K562 (cell line): ENCODE measurements around the gene SMARCA4. TPM values are rescaled to one million over a fixed set of nuclear protein-coding genes. Genes with fewer than 3 reads are reported as not detected.

Experiments
- CBX3 ChIP-seq, 2 experiments: IDR thresholded peaks; 1 replicate in 1 of 2; 2 replicates in 1 of 2; pipeline ENCODE4 v1.6.1; 2012; ENCODE audit warnings: inconsistent platforms in 2 of 2, low read length in 2 of 2, borderline replicate concordance in 1 of 2, control low read depth in 1 of 2
- CSDE1 ChIP-seq, 2 experiments: fragments of 450-650 bp; IDR thresholded peaks; 2 replicates each; pipeline ENCODE4 v1.6.1; 2016; ENCODE audit warnings: mild to moderate bottlenecking in 1 of 2
- FOXJ2 ChIP-seq: fragments of 200-800 bp; sonication (Bioruptor generic); IDR thresholded peaks from 2 replicates; pipeline ENCODE4 v1.6.1; 2016; ENCODE audit warnings: missing genetic modification characterization, missing compliant biosample characterization
- KAT2B ChIP-seq: IDR thresholded peaks from one replicate; pipeline ENCODE4 v1.6.1; 2012; ENCODE audit warnings: low read depth, mild to moderate bottlenecking, control low read depth, inconsistent platforms, low read length, moderate library complexity
- KLF10 ChIP-seq: fragments of 250-450 bp; sonication (Bioruptor Pico); IDR thresholded peaks from 2 replicates; pipeline ENCODE4 v1.6.1; 2021; ENCODE audit warnings: matching md5 sums
- MCM7 ChIP-seq, 2 experiments: fragments of 450-650 bp; IDR thresholded peaks; 2 replicates each; pipeline ENCODE4 v1.6.1; 2016 to 2018
- MEF2D ChIP-seq: conservative IDR thresholded peaks from 2 replicates; pipeline ENCODE4 v1.6.1; 2016; ENCODE audit warnings: low read depth, missing genetic modification characterization, missing compliant biosample characterization
- NCOR1 ChIP-seq: fragments of 450-650 bp; IDR thresholded peaks from 2 replicates; pipeline ENCODE4 v1.6.1; 2016; ENCODE audit warnings: mild to moderate bottlenecking, moderate library complexity
- NFIX ChIP-seq: fragments of 250-450 bp; sonication (Bioruptor Pico); IDR thresholded peaks from 2 replicates; pipeline ENCODE4 v1.4.0; 2020; ENCODE audit warnings: low read depth, mild to moderate bottlenecking, moderate library complexity
- PRMT5 ChIP-seq: sonication (generic); formaldehyde crosslinking; IDR thresholded peaks from 2 replicates; pipeline ENCODE4 v1.5.0; 2020; ENCODE audit warnings: missing genetic modification reagents
- PTTG1 ChIP-seq: fragments of 450-650 bp; IDR thresholded peaks from 2 replicates; pipeline ENCODE4 v1.6.1; 2016; ENCODE audit warnings: low read depth, mild to moderate bottlenecking, missing genetic modification characterization, missing compliant biosample characterization
- RBM39 ChIP-seq: fragments of 200-400 bp; formaldehyde crosslinking; optimal IDR thresholded peaks from 2 replicates; pipeline ENCODE3; 2018; ENCODE audit warnings: low read depth, low read length
- SMARCE1 ChIP-seq: fragments of 450-650 bp; IDR thresholded peaks from 2 replicates; pipeline ENCODE4 v1.7.1; 2016; ENCODE audit warnings: mild to moderate bottlenecking
- STAG1 ChIP-seq: sonication (generic); formaldehyde crosslinking; IDR thresholded peaks from 2 replicates; pipeline ENCODE4 v1.5.0; 2020; ENCODE audit warnings: missing genetic modification reagents, borderline replicate concordance
- ZNF133 ChIP-seq: fragments of 250-450 bp; sonication (Bioruptor Pico); IDR thresholded peaks from 2 replicates; pipeline ENCODE4 v1.4.0; 2020; ENCODE audit warnings: mild to moderate bottlenecking
- polyA plus RNA-seq, 8 experiments: library from polyadenylated mRNA; depleted of rRNA in 4 of 8; stranded (reverse) in 5 of 8; unstranded in 3 of 8; fragments of >200 nt; fragmentation: Nextera tagmentation in 2 of 8; fragmentation: Illumina TruSeq in 1 of 8; extraction: Ambion mirVana in 2 of 8; extraction: Trizol in 1 of 8; gene quantifications; 2 replicates each; pipeline versions ENCODE4 v1.2.1 to v1.2.3, GENCODE V29; 2011 to 2014; ENCODE audit warnings: inconsistent platforms in 1 of 8, missing spikeins in 1 of 8
- total RNA-seq, 7 experiments: library from RNA; depleted of rRNA in 6 of 7; stranded (reverse); fragments of >200 nt in 6 of 7; fragmentation: Illumina TruSeq in 2 of 7; extraction: Trizol in 2 of 7; gene quantifications; 2 replicates each; pipeline versions ENCODE4 v1.2.1 to v1.2.3, GENCODE V29; 2011 to 2021; ENCODE audit warnings: low replicate concordance in 1 of 7
- TF ChIP-seq, protein P1 (sequence below): fragments of 250-450 bp; sonication (Bioruptor Pico); IDR thresholded peaks from 2 replicates; pipeline ENCODE4 v1.4.0; 2020
- TF ChIP-seq, protein P2 (sequence below): fragments of 250-450 bp; sonication (Bioruptor Pico); IDR thresholded peaks from 2 replicates; pipeline ENCODE4 v1.5.0; 2021; ENCODE audit warnings: mild to moderate bottlenecking, moderate library complexity
- TF ChIP-seq, protein P3 (sequence below): fragments of 450-650 bp; IDR thresholded peaks from 2 replicates; pipeline ENCODE4 v1.6.1; 2016; ENCODE audit warnings: borderline replicate concordance

SMARCA4 gene
- total and polyA plus RNA-seq, 9 of the 15 experiments (the other 6 are each of a cell fraction or from before 2014, with no cell fraction given), result 19.3 to 207 (median 52.1) TPM

DNA sequence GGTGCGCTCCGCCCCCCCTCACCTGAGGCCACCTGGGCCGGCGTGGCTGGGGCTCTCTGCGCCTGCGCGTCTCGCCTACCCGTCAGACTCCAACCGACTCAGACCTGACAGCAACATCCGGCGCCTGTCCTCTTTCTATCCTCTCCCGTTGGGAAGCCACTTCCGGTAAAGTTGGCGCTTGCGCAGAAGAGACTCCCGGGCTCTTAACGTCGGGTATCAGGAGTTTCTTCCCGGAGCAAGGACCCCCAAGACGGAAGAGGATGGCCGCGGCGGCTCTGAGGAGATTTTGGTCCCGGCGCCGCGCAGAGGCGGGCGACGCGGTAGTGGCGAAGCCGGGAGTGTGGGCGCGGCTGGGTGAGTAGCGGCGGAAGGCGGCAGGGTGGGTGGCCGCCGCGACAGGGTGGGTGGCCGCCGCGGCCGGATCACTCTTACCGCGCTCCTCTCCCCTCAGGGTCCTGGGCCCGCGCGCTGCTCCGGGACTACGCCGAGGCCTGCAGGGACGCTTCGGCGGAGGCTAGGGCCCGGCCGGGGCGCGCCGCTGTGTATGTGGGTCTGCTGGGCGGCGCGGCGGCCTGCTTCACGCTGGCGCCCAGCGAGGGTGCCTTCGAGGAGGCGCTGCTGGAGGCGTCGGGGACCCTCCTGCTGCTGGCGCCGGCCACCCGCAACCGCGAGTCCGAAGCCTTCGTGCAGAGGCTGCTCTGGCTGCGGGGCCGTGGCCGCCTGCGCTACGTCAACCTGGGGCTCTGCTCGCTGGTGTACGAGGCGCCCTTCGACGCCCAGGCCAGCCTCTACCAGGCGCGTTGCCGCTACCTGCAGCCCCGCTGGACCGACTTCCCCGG, 32.0 kb upstream of the SMARCA4 start, which contains the start of the genes TIMM29 and YIPF2 (continued):
- TF ChIP-seq, protein P1, sequence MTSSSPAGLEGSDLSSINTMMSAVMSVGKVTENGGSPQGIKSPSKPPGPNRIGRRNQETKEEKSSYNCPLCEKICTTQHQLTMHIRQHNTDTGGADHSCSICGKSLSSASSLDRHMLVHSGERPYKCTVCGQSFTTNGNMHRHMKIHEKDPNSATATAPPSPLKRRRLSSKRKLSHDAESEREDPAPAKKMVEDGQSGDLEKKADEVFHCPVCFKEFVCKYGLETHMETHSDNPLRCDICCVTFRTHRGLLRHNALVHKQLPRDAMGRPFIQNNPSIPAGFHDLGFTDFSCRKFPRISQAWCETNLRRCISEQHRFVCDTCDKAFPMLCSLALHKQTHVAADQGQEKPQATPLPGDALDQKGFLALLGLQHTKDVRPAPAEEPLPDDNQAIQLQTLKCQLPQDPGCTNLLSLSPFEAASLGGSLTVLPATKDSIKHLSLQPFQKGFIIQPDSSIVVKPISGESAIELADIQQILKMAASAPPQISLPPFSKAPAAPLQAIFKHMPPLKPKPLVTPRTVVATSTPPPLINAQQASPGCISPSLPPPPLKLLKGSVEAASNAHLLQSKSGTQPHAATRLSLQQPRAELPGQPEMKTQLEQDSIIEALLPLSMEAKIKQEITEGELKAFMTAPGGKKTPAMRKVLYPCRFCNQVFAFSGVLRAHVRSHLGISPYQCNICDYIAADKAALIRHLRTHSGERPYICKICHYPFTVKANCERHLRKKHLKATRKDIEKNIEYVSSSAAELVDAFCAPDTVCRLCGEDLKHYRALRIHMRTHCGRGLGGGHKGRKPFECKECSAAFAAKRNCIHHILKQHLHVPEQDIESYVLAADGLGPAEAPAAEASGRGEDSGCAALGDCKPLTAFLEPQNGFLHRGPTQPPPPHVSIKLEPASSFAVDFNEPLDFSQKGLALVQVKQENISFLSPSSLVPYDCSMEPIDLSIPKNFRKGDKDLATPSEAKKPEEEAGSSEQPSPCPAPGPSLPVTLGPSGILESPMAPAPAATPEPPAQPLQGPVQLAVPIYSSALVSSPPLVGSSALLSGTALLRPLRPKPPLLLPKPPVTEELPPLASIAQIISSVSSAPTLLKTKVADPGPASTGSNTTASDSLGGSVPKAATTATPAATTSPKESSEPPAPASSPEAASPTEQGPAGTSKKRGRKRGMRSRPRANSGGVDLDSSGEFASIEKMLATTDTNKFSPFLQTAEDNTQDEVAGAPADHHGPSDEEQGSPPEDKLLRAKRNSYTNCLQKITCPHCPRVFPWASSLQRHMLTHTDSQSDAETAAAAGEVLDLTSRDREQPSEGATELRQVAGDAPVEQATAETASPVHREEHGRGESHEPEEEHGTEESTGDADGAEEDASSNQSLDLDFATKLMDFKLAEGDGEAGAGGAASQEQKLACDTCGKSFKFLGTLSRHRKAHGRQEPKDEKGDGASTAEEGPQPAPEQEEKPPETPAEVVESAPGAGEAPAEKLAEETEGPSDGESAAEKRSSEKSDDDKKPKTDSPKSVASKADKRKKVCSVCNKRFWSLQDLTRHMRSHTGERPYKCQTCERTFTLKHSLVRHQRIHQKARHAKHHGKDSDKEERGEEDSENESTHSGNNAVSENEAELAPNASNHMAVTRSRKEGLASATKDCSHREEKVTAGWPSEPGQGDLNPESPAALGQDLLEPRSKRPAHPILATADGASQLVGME (CRISPR knock-in tag), result no peak
- TF ChIP-seq PRMT5 (no peak), NFIX (CRISPR knock-in tag) (no peak), MCM7 (IDR thresholded peaks at IDR 0.05) (no peak), NCOR1 (peak; percentile 49; the same call in 1 of the 2 replicates), PTTG1 (no peak), STAG1 (CRISPR knock-in tag) (no peak), RBM39 (no peak), SMARCE1 (no peak), MEF2D (tag) (no peak), CSDE1 (IDR thresholded peaks at IDR 0.05) (no peak), KLF10 (CRISPR knock-in tag) (no peak), KAT2B (no peak), FOXJ2 (tag) (no peak), CBX3 (IDR thresholded peaks at IDR 0.05; ENCODE audit: borderline replicate concordance in 1 of 2, low read length in 2 of 2) (peak in 1 of 2 experiments; percentile 61; a peak in 1 of 3 replicates), ZNF133 (CRISPR knock-in tag) (no peak)
- TF ChIP-seq, protein P2, sequence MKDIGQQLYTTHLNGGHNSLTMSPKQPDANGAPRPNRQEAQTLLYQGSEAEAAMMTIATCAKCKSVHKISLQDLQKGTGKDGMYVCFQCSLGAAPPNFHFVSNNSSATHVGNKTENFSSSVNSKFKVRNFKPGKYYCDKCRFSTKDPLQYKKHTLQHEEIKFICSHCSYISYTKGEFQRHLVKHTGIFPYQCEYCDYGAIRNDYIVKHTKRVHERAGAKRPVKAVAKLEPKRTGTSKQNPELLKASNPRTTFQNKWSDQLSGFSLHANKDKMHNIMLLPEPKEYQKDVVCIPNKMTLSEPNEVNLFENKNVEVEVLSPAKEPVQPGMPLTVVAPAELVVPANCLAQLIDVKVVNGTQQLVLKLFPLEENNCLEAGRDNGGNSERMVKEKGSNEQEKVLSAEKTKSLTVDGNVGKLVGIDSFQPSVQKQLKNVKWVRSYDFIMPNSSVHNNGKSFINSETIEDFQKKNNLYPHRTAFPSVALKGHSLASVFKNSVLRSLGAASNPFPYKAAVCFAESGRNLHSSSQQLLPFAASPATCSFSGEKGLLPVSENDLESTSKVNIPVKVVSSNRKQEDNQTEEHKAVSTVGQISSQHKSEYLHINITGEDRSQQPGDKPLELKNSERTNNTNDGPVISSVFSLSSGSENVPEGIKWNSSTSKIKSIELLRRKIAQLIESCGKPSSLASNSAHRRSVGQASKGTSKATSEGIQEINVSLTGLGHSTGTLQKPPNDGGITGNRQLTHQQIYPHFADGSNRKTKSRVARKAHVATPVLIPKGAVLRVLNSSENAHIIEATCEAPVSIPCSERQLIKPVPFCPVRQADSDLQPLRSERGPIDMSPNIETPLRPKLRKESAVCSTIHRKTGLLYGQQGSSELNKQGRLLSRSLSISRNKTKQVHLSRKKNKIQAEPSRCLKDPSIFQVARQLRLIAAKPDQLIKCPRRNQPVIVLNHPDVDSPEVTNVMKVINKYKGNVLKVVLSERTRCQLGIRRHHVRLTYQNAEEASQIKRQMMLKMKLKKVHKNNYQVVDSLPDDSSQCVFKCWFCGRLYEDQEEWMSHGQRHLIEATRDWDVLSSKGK (CRISPR knock-in tag), result no peak
- TF ChIP-seq, protein P3, sequence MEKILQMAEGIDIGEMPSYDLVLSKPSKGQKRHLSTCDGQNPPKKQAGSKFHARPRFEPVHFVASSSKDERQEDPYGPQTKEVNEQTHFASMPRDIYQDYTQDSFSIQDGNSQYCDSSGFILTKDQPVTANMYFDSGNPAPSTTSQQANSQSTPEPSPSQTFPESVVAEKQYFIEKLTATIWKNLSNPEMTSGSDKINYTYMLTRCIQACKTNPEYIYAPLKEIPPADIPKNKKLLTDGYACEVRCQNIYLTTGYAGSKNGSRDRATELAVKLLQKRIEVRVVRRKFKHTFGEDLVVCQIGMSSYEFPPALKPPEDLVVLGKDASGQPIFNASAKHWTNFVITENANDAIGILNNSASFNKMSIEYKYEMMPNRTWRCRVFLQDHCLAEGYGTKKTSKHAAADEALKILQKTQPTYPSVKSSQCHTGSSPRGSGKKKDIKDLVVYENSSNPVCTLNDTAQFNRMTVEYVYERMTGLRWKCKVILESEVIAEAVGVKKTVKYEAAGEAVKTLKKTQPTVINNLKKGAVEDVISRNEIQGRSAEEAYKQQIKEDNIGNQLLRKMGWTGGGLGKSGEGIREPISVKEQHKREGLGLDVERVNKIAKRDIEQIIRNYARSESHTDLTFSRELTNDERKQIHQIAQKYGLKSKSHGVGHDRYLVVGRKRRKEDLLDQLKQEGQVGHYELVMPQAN, result no peak
